IMR-90 (cell line): Measurements from ENCODE around the gene UBA52. TPM values are rescaled to one million over a fixed set of nuclear protein-coding genes. Genes with fewer than 3 reads are reported as not detected.

Source experiments
- ATAC-seq: fragments of 200-7000 bp; cut with Tn5 transposase; 2 replicates; pipeline ENCODE4 v1.9.1; 2020; ENCODE audit warnings: low read depth, mild to moderate bottlenecking, moderate library complexity
- BruUV-seq: library from RNA; stranded (reverse); fragments of 400-500 nt; replicated peaks from 2 replicates; lab custom pipeline; 2021; lab: Mats Ljungman, UMichigan
- CTCF ChIA-PET: fragments of 300-600 bp; formaldehyde crosslinking; extraction: SDS; loops from one replicate; lab custom pipeline; 2021; ENCODE audit warnings: antibody characterized with exemption; lab: Yijun Ruan, JAX
- POLR2A ChIA-PET: fragments of 300-600 bp; sonication (Branson Sonifier 250); formaldehyde crosslinking; loops from one replicate; lab custom pipeline; 2022; ENCODE audit warnings: antibody characterized with exemption; ENCODE audit not compliant: unreplicated experiment; lab: Charles Lee
- DNase-seq: peaks from one replicate; pipeline ENCODE4 v3.0.0; 2013
- H2AFZ ChIP-seq: replicated peaks from 2 replicates; pipeline ENCODE3; 2013; ENCODE audit warnings: low read length, mild to moderate bottlenecking; ENCODE audit not compliant: poor library complexity
- H2AK5ac ChIP-seq: 2 replicates; pipeline ENCODE4 v1.6.1; 2013; ENCODE audit warnings: low read depth, low read length, inconsistent platforms
- H2AK9ac ChIP-seq: replicated peaks from 2 replicates; pipeline ENCODE3; 2013; ENCODE audit warnings: mild to moderate bottlenecking, low read depth, low read length, moderate library complexity; ENCODE audit not compliant: poor library complexity
- H2BK120ac ChIP-seq: 2 replicates; pipeline ENCODE4 v1.6.1; 2013; ENCODE audit warnings: low read depth, low read length, inconsistent platforms
- H2BK15ac ChIP-seq: 3 replicates; pipeline ENCODE4 v1.6.1; 2013; ENCODE audit warnings: low read depth, low read length, inconsistent platforms
- H2BK20ac ChIP-seq: 2 replicates; pipeline ENCODE4 v1.6.1; 2013; ENCODE audit warnings: low read depth, mild to moderate bottlenecking, inconsistent platforms, low read length, moderate library complexity
- H2BK5ac ChIP-seq: 2 replicates; pipeline ENCODE4 v1.6.1; 2013; ENCODE audit warnings: mild to moderate bottlenecking, low read depth, low read length, inconsistent platforms; ENCODE audit not compliant: poor library complexity, severe bottlenecking
- H3K14ac ChIP-seq: replicated peaks from 2 replicates; pipeline ENCODE4 v1.6.1; 2013; ENCODE audit warnings: low read depth, low read length, inconsistent platforms
- H3K18ac ChIP-seq: 2 replicates; pipeline ENCODE4 v1.6.1; 2013; ENCODE audit warnings: low read depth, low read length, control low read depth
- H3K23ac ChIP-seq: 2 replicates; pipeline ENCODE4 v1.6.1; 2013; ENCODE audit warnings: low read depth, low read length, inconsistent platforms
- H3K27ac ChIP-seq: 2 replicates; pipeline ENCODE4 v1.5.1; 2013; ENCODE audit warnings: mild to moderate bottlenecking, control low read depth, low read length; ENCODE audit not compliant: insufficient read depth
- H3K27me3 ChIP-seq: 2 replicates; pipeline ENCODE4 v1.6.1; 2013; ENCODE audit warnings: low read length; ENCODE audit not compliant: control insufficient read depth, insufficient read depth
- H3K36me3 ChIP-seq: 2 replicates; pipeline ENCODE4 v1.6.1; 2013; ENCODE audit warnings: low read length, mixed read lengths; ENCODE audit not compliant: control insufficient read depth, insufficient read depth
- H3K4ac ChIP-seq: 2 replicates; pipeline ENCODE4 v1.6.1; 2013; ENCODE audit warnings: low read depth, low read length, inconsistent platforms
- H3K4me1 ChIP-seq: 2 replicates; pipeline ENCODE4 v1.6.1; 2013; ENCODE audit warnings: low read length, mixed read lengths; ENCODE audit not compliant: control insufficient read depth, insufficient read depth
- H3K4me2 ChIP-seq: 2 replicates; pipeline ENCODE4 v1.6.1; 2013; ENCODE audit warnings: low read depth, mild to moderate bottlenecking, control low read depth, low read length, moderate library complexity
- H3K4me3 ChIP-seq: 2 replicates; pipeline ENCODE4 v1.5.1; 2013; ENCODE audit warnings: low read depth, mild to moderate bottlenecking, control low read depth, low read length, moderate library complexity; ENCODE audit not compliant: insufficient read depth
- H3K56ac ChIP-seq: 2 replicates; pipeline ENCODE4 v1.6.1; 2013; ENCODE audit warnings: low read length, inconsistent platforms; ENCODE audit not compliant: insufficient read depth; ENCODE audit errors: extremely low read depth
- H3K79me1 ChIP-seq, 2 experiments: 2 replicates each; pipeline ENCODE4 v1.6.1; 2013; ENCODE audit warnings: low read length in 2 of 2, inconsistent platforms in 1 of 2, low read depth in 1 of 2
- H3K9ac ChIP-seq: 2 replicates; pipeline ENCODE4 v1.6.1; 2013; ENCODE audit warnings: low read depth, low read length, control low read depth
- H3K9me1 ChIP-seq: 2 replicates; pipeline ENCODE4 v1.6.1; 2013; ENCODE audit warnings: low read length, inconsistent platforms; ENCODE audit not compliant: insufficient read depth
- H3K9me3 ChIP-seq: 2 replicates; pipeline ENCODE4 v1.6.1; 2013; ENCODE audit warnings: low read length; ENCODE audit not compliant: control insufficient read depth, insufficient read depth
- H4K20me1 ChIP-seq: 2 replicates; pipeline ENCODE4 v1.6.1; 2013; ENCODE audit warnings: low read length, inconsistent platforms; ENCODE audit not compliant: insufficient read depth
- H4K5ac ChIP-seq: 2 replicates; pipeline ENCODE4 v1.6.1; 2013; ENCODE audit warnings: mild to moderate bottlenecking, low read depth, low read length, control low read depth
- H4K8ac ChIP-seq, 2 experiments: 2 replicates each; pipeline ENCODE4 v1.6.1; 2013; ENCODE audit warnings: low read depth in 2 of 2, low read length in 2 of 2, control low read depth in 1 of 2, inconsistent platforms in 1 of 2
- H4K91ac ChIP-seq: 2 replicates; pipeline ENCODE4 v1.6.1; 2013; ENCODE audit warnings: low read depth, low read length, inconsistent platforms; ENCODE audit not compliant: insufficient read depth
- BHLHE40 ChIP-seq: fragments of 150-350 bp; IDR thresholded peaks from 2 replicates; pipeline ENCODE4 v1.6.1; 2016; ENCODE audit warnings: mild to moderate bottlenecking, low read depth, low read length
- CEBPB ChIP-seq: IDR thresholded peaks from 2 replicates; pipeline ENCODE4 v1.6.1; 2012; ENCODE audit warnings: low read depth, low read length, improper control_type of control experiment
- CHD1 ChIP-seq: IDR thresholded peaks from 2 replicates; pipeline ENCODE4 v1.6.1; 2012; ENCODE audit warnings: low read depth, low read length, improper control_type of control experiment
- FOS ChIP-seq: fragments of 150-350 bp; IDR thresholded peaks from 2 replicates; pipeline ENCODE4 v1.6.1; 2016; ENCODE audit warnings: low read depth, low read length
- MAFK ChIP-seq: IDR thresholded peaks from 2 replicates; pipeline ENCODE4 v1.6.1; 2012; ENCODE audit warnings: low read depth, low read length, improper control_type of control experiment
- MAZ ChIP-seq: IDR thresholded peaks from 2 replicates; pipeline ENCODE4 v1.6.1; 2012; ENCODE audit warnings: low read depth, mild to moderate bottlenecking, low read length, improper control_type of control experiment, moderate library complexity, borderline replicate concordance
- MXI1 ChIP-seq: IDR thresholded peaks from 2 replicates; pipeline ENCODE4 v1.6.1; 2012; ENCODE audit warnings: low read depth, mild to moderate bottlenecking, low read length, moderate library complexity, borderline replicate concordance
- NFE2L2 ChIP-seq: fragments of 150-350 bp; IDR thresholded peaks from 2 replicates; pipeline ENCODE4 v1.6.1; 2016; ENCODE audit warnings: low read depth, mild to moderate bottlenecking, low read length
- POLR2A ChIP-seq: IDR thresholded peaks from 2 replicates; pipeline ENCODE4 v1.6.1; 2012; ENCODE audit warnings: mild to moderate bottlenecking, low read depth, low read length
- RAD21 ChIP-seq: IDR thresholded peaks from 2 replicates; pipeline ENCODE4 v1.6.1; 2012; ENCODE audit warnings: low read length, improper control_type of control experiment
- RCOR1 ChIP-seq: IDR thresholded peaks from 2 replicates; pipeline ENCODE4 v1.6.1; 2012; ENCODE audit warnings: mild to moderate bottlenecking, low read length, improper control_type of control experiment; ENCODE audit not compliant: insufficient replicate concordance
- RFX5 ChIP-seq: IDR thresholded peaks from 2 replicates; pipeline ENCODE4 v1.8.0; 2012; ENCODE audit warnings: low read depth, mild to moderate bottlenecking, low read length, moderate library complexity
- SMC3 ChIP-seq: fragments of 150-350 bp; IDR thresholded peaks from 2 replicates; pipeline ENCODE4 v1.6.1; 2016; ENCODE audit warnings: low read depth, mild to moderate bottlenecking, antibody characterized with exemption, low read length, moderate library complexity
- WGBS, 2 experiments: methylation state at CpG; one replicate each; pipeline versions ENCODE4 v1.1.5 to v1.1.7; 2013; ENCODE audit warnings: missing lambda C conversion rate in 2 of 2; ENCODE audit not compliant: insufficient read length in 1 of 2; ENCODE audit errors: extremely low coverage in 2 of 2; 5-methylcytosine and 5-hydroxymethylcytosine counted together
- dilution Hi-C: fragments of 300-500 bp; cut with HindIII; formaldehyde crosslinking; loops from one replicate; pipeline ENCODE4 v1.14.3; 2018; ENCODE audit warnings: low sequenced_read_pairs; ENCODE audit not compliant: unreplicated experiment
- in situ Hi-C: fragments of 300-500 bp; cut with MboI; formaldehyde crosslinking; loops from 3 replicates; pipeline ENCODE4 v1.14.3; 2019; ENCODE audit warnings: low sequenced_read_pairs, inconsistent platforms, mixed read lengths
- intact Hi-C: fragments of 100-400 bp; cut with micrococcal nuclease; formaldehyde crosslinking; loops from 2 replicates; pipeline ENCODE4 v1.10.0; 2022
- polyA plus RNA-seq, 3 experiments: library from polyadenylated mRNA; depleted of rRNA; stranded (reverse); fragments of >200 nt; gene quantifications; 2 replicates each; pipeline ENCODE4 v1.2.3, GENCODE V29; 2012; ENCODE audit warnings: low replicate concordance in 1 of 3
- total RNA-seq: library from RNA; depleted of rRNA; stranded (reverse); fragments of >200 nt; gene quantifications from 2 replicates; pipeline ENCODE4 v1.2.3, GENCODE V29; 2012
- TF ChIP-seq, protein P1 (sequence below): conservative IDR thresholded peaks from 2 replicates; pipeline ENCODE4 v1.5.1; 2012; ENCODE audit warnings: mild to moderate bottlenecking, low read depth, low read length, improper control_type of control experiment
- TF ChIP-seq, protein P2 (sequence below): fragments of 150-350 bp; IDR thresholded peaks from 2 replicates; pipeline ENCODE4 v1.6.1; 2016; ENCODE audit warnings: low read depth, mild to moderate bottlenecking, low read length, moderate library complexity, borderline replicate concordance
- TF ChIP-seq, protein P3 (sequence below): fragments of 150-350 bp; IDR thresholded peaks from 2 replicates; pipeline ENCODE4 v1.6.1; 2017; ENCODE audit warnings: mild to moderate bottlenecking, antibody characterized with exemption, low read length, low read depth

The UBA52 gene
- total and polyA plus RNA-seq, 2 of the 4 experiments (the other 2 are of a cell fraction) = 1,030 to 3,008 TPM

DNA sequence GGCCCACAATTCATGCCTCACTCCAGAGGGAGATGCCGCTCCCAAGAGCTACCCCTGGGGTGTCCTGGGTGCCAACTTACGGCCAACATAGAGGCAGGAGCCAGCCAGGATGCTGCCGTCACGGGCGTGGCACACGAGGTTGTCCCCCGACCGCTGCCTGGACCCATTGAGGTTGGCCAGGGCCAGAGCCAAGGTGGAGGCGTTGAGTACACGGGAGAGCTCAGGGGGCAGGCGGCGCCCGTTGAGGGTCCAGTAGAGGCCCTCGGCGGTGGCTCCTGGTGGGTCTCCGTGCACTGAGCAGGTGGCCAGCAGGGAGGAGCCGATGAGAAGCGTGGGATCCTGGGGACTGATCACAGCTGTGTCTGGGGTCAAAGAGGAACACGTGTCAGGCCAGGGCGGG is 27.8 kb downstream of the UBA52 start:
- no peak overlapping the region for H3K14ac ChIP-seq
- no TSS peak for BruUV-seq
- no peak overlapping the region for H2BK15ac ChIP-seq
- no peaks in the 10 kb centered on the region for H3K9me3 ChIP-seq
- DNase-seq = no peak
- no peak overlapping the region for H4K5ac ChIP-seq
- TF ChIP-seq RAD21 (no peak), FOS (no peak), BHLHE40 (no peak), SMC3 (no peak), CEBPB (no peak), RCOR1 (no peak), NFE2L2 (no peak), CHD1 (no peak), RFX5 (no peak), MAFK (no peak), POLR2A (no peak), MXI1 (no peak), MAZ (no peak)
- TF ChIP-seq, protein P1, sequence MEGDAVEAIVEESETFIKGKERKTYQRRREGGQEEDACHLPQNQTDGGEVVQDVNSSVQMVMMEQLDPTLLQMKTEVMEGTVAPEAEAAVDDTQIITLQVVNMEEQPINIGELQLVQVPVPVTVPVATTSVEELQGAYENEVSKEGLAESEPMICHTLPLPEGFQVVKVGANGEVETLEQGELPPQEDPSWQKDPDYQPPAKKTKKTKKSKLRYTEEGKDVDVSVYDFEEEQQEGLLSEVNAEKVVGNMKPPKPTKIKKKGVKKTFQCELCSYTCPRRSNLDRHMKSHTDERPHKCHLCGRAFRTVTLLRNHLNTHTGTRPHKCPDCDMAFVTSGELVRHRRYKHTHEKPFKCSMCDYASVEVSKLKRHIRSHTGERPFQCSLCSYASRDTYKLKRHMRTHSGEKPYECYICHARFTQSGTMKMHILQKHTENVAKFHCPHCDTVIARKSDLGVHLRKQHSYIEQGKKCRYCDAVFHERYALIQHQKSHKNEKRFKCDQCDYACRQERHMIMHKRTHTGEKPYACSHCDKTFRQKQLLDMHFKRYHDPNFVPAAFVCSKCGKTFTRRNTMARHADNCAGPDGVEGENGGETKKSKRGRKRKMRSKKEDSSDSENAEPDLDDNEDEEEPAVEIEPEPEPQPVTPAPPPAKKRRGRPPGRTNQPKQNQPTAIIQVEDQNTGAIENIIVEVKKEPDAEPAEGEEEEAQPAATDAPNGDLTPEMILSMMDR = no peak
- TF ChIP-seq, protein P2, sequence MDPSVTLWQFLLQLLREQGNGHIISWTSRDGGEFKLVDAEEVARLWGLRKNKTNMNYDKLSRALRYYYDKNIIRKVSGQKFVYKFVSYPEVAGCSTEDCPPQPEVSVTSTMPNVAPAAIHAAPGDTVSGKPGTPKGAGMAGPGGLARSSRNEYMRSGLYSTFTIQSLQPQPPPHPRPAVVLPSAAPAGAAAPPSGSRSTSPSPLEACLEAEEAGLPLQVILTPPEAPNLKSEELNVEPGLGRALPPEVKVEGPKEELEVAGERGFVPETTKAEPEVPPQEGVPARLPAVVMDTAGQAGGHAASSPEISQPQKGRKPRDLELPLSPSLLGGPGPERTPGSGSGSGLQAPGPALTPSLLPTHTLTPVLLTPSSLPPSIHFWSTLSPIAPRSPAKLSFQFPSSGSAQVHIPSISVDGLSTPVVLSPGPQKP = no peak
- TF ChIP-seq, protein P3, sequence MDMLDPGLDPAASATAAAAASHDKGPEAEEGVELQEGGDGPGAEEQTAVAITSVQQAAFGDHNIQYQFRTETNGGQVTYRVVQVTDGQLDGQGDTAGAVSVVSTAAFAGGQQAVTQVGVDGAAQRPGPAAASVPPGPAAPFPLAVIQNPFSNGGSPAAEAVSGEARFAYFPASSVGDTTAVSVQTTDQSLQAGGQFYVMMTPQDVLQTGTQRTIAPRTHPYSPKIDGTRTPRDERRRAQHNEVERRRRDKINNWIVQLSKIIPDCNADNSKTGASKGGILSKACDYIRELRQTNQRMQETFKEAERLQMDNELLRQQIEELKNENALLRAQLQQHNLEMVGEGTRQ = no peak
- ChIA-PET CTCF (no interaction called here), POLR2A (no interaction called here)
- no peaks in the 10 kb centered on the region for H3K36me3 ChIP-seq
- intact Hi-C loops (no loop called here), in situ Hi-C loops (no loop called here), dilution Hi-C loops (no loop called here)
- ATAC-seq = no peak
- no peak overlapping the region for H4K8ac ChIP-seq
- no peak overlapping the region for H2AK9ac ChIP-seq
- H3K79me1 ChIP-seq = no peaks in the 10 kb centered on the region
- H3K27ac ChIP-seq = no peak overlapping the region
- H3K4me1 ChIP-seq = peaks cover 2% of the 10 kb centered on the region; the same call in 1 of the 2 replicates
- no peak overlapping the region for H3K18ac ChIP-seq
- H3K9me1 ChIP-seq = no peaks in the 10 kb centered on the region
- WGBS, 2 experiments = 88% methylated on average over 6 of the region's 20 CpGs; no CpG with 5 or more reads in 1 of the 2 experiments
- H3K4ac ChIP-seq = no peak overlapping the region
- H2BK120ac ChIP-seq = no peak overlapping the region
- H2BK5ac ChIP-seq = no peak overlapping the region
- H2AK5ac ChIP-seq = no peak overlapping the region
- H4K20me1 ChIP-seq = peaks cover 8% of the 10 kb centered on the region
- no peak overlapping the region for H3K4me2 ChIP-seq
- no peak overlapping the region for H3K56ac ChIP-seq
- no peak overlapping the region for H3K4me3 ChIP-seq
- no peak overlapping the region for H3K23ac ChIP-seq
- no peak overlapping the region for H2AFZ ChIP-seq
- no peak overlapping the region for H3K9ac ChIP-seq
- no peak overlapping the region for H4K91ac ChIP-seq
- no peak overlapping the region for H2BK20ac ChIP-seq
- H3K27me3 ChIP-seq = peaks cover 16% of the 10 kb centered on the region
